HL-60/S4 (cell line): ENCODE measurements around the gene GNB2.

Source experiments
- in situ Hi-C: fragments of 300-500 bp; cut with MboI; formaldehyde crosslinking; loops from 2 replicates; pipeline ENCODE4 v1.14.3; 2022; ENCODE audit warnings: low sequenced_read_pairs

GNB2 gene

GRCh38 chr7:100680576-100681271 lies 7.2 kb downstream of the GNB2 start:
- in situ Hi-C loops = no loop called here

- in situ Hi-C loops = no loop called here
These were observed 8.1 kb downstream of the GNB2 start for GRCh38 chr7:100681491-100682227.

GRCh38 chr7:100682228-100682741 lies 8.7 kb downstream of the GNB2 start:
- in situ Hi-C loops = no loop called here

DNA sequence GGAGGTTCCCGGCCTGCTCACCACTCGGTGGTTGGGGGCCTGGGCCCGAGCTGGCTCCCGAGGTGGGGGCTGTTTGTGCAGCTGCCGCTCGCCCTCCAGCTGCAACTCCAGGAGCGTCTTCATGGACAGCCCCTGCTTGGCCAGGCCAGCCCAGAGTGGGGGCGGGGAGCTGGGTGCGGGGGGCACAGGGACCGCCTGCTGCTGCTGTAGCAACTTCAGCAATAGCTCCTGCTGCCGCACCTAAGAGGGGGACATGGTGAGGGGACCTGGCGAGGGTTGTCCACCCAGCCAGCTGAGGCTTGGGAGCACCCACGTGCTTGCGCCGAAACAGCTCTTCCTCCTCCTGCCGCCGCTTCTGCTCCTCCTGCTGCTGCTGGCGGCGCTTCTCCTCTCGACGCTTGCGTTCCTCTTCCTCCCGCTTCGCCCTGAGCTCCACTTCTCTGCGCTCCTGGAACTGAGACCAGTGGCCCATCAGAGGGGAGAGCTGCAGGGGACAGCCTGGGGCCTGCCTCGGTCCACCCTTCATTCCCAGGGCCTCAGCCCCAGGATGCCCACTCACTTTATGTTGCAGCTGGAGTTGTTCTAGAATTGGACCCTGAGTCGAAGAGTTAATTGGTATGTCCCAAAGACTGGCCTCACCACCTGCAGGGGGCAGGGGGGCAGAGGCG lies 9.6 kb downstream of the GNB2 start:
- in situ Hi-C loops = no loop called here

GRCh38 chr7:100683659-100684533 lies 10.4 kb downstream of the GNB2 start:
- in situ Hi-C loops = no loop called here

- in situ Hi-C loops = no loop called here
These were observed 11.0 kb downstream of the GNB2 start for GRCh38 chr7:100684534-100685042.

- in situ Hi-C loops = no loop called here
These were observed 11.6 kb downstream of the GNB2 start for GRCh38 chr7:100685049-100685605.

DNA sequence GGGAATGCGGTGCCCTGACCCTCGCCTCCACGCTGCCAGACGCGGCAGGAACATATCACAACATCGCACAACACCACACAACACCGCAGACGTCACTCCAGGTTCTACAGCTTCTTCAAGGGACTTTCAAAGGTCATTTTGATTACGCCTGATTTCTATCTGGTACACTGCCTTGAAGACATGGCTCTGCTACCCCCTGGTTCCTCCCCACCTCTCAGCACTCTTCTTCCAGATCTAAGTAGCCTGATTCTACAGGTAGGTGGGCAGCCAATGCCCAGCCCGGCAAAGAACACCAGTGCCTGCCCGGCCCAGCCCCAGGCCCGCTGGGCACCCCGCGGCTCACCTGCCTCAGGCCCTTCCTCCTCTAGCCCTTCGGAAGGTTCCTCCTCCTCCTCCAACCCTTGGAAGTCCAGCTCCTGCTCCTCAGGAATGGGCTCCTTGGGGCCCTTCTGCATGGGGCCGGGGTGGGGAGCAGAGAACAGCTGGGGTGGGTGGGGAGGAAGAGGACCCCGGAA lies 12.1 kb downstream of the GNB2 start:
- in situ Hi-C loops = no loop called here

- in situ Hi-C loops = no loop called here
These were observed 12.8 kb downstream of the GNB2 start for GRCh38 chr7:100686201-100686821.

DNA sequence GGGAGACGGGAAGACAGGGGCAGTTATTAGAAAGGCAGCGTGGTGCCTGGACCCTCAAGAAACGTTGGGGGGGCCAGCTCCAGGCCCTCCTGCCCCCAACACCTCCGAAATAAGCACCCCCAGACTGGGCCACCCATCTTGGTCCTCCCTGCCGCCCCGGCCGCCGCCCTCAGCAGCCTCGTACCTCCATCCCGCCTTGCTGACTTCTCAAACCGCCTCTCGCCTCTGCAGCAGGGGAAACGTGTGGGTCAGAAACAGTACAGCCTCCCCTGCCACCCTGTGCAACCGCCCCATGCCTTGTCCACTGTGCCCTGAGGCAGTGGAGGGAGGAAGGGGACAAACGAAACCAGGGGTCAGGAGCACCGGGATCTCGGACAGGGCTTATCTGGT lies 13.3 kb downstream of the GNB2 start:
- in situ Hi-C loops = no loop called here

DNA sequence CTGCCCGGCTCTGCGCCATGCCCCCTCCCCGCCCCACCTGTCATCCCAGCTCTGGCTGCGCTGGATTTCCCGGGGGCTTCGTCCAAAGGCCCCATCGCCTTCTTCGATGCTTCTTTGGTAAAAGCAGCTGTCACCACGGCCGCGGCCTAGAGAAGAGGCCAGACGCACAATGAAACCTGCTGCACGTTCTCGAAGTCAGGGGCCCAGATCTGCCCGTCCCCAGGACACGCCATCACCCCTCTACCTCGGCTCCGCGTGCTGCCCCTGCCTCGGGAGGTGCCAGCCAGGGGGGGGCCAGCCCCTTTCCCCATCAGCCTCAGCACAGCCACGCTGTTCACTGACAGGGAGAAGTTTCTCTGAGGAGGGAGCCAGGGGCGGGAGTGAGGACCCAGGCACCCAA lies 13.7 kb downstream of the GNB2 start:
- in situ Hi-C loops = no loop called here

DNA sequence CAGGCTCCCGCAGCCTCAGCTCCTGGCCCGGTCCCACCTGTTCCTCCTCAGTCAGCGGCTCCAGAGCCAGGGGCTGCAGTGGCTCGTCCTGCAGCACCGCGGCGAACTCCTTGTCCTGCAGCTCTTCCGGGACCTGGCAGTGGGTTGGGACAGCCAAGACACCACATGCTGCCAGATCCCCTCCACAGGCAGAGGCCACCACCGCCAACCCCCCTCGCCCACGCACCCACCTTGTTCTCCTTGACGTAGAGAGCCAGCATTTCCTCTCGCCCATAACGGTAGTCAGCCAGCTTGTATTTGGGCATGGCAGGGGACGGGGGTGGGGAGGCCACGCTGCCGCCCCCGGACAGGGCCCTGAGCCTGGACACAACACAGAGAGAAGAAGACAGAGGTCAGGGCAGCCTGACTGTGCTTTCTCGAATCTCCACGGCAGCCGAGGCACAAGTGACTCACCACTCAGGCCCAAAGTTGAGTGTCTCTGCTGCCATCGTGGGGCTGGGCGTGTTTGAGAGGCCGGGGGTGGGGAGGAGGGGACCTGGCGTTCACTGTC lies 14.3 kb downstream of the GNB2 start:
- in situ Hi-C loops = no loop called here

DNA sequence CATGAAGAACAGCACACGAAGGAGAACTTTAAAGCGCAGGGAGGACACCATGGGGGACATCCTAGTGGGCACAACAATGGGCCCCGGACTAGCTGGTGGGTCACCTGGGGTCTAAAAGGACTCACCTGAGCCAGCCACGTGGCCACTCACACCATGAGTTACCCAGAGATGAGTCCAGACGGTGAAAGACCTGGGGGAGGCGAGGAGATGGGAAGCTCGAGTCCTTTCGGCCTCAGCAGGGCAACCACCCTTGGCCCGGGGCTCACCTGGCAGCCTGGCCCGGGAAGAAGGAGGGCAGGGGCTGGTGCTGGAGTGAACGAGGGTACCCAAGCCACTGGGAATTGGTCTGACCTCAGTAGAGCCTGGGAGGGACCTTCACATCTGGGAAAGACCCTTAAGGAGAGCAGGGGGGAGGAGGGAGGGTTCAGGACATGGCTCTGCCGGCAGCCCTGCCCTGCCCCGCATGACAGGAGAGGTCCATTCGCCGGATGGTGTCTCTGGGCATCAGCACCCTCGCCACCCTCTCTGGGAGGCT lies 14.9 kb downstream of the GNB2 start:
- in situ Hi-C loops = no loop called here

GRCh38 chr7:100689230-100690135 lies 15.9 kb downstream of the GNB2 start:
- in situ Hi-C loops = no loop called here

DNA sequence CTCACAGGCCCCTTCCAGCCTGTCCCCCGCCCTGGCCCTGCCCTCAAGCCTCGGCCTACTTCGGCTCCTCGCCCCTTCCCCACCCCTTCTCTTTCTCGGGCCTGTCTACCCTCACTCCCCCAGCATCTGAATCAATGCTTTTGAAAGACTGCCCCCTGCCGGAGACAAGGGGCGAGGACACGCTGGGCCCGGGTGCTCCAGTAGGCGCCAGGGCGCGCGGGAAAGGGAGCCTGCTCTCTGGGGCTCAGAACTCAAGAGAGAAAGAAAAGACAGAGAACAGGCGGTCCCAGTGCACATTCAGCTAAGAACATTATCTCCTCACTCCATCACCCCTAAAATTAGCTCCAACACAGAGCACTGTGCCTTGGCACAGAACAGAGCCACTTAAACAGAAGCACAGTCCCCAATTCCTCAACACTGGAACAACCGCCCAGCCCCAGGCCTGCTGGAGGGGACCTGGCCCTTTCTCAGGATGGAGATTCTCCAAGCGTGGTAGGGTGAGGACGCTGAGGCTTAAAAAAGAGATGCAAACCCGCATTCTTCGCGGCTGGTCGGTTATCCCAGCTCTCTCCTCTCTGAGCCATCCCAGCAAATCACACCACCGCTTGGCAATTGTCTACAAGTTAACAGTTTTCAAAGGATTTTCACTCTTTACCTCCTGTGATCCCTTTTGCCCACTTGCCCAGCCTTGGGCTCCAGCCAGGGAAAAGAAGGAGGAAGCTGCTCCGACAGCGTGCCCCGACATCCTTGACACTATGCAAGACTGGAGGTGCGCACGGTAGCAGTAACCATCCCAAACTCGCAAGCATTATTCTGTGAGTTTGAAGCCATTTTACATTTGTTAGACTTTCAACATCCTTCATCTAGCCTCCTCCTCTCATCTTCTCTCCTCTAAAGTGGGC lies 18.4 kb downstream of the GNB2 start:
- in situ Hi-C loops = no loop called here

GRCh38 chr7:100692578-100692961 lies 19.0 kb downstream of the GNB2 start:
- in situ Hi-C loops = no loop called here
